SK-N-SH treated with all-trans-retinoic acid at 6 μM for 48 hours (cell line): ENCODE results near the gene WDR90.
A peak's percentile ranks its signal among the peaks of the same experiment; 100 is the strongest.

ENCODE experiments used
- ATAC-seq: fragments of 200-7000 bp; cut with Tn5 transposase; 3 replicates; pipeline ENCODE4 v1.9.1; 2020; ENCODE audit warnings: mild to moderate bottlenecking, moderate library complexity
- ARNTL ChIP-seq: fragments of 450-650 bp; formaldehyde crosslinking; IDR thresholded peaks from 2 replicates; pipeline ENCODE4 v1.5.0; 2020; ENCODE audit warnings: low read depth, mild to moderate bottlenecking, moderate library complexity, borderline replicate concordance
- BACH2 ChIP-seq: fragments of 250-450 bp; sonication (Bioruptor Pico); IDR thresholded peaks from 2 replicates; pipeline ENCODE4 v1.9.0; 2021; ENCODE audit warnings: mild to moderate bottlenecking, borderline replicate concordance
- CREB5 ChIP-seq: fragments of 250-450 bp; sonication (Bioruptor Pico); IDR thresholded peaks from 2 replicates; pipeline ENCODE4 v1.5.1; 2020; ENCODE audit warnings: low read depth, mild to moderate bottlenecking, moderate library complexity
- CSDC2 ChIP-seq: fragments of 250-450 bp; sonication (Bioruptor Pico); IDR thresholded peaks from 2 replicates; pipeline ENCODE4 v1.5.0; 2020; ENCODE audit warnings: mild to moderate bottlenecking, moderate library complexity
- CSRNP3 ChIP-seq: fragments of 250-450 bp; sonication (Bioruptor Pico); IDR thresholded peaks from 2 replicates; pipeline ENCODE4 v1.5.1; 2021; ENCODE audit warnings: mild to moderate bottlenecking, moderate library complexity
- ESRRG ChIP-seq: fragments of 250-450 bp; sonication (Bioruptor Pico); IDR thresholded peaks from 2 replicates; pipeline ENCODE4 v1.6.1; 2021; ENCODE audit warnings: mild to moderate bottlenecking
- GLIS3 ChIP-seq: fragments of 250-450 bp; sonication (Bioruptor Pico); IDR thresholded peaks from 2 replicates; pipeline ENCODE4 v1.5.0; 2020; ENCODE audit warnings: mild to moderate bottlenecking, moderate library complexity
- ISL1 ChIP-seq: fragments of 250-450 bp; sonication (Bioruptor Pico); IDR thresholded peaks from 2 replicates; pipeline ENCODE4 v2.1.2; 2022; ENCODE audit warnings: mild to moderate bottlenecking, moderate library complexity
- OSR1 ChIP-seq: fragments of 250-450 bp; sonication (Bioruptor Pico); IDR thresholded peaks from 2 replicates; pipeline ENCODE4 v1.8.0; 2022; ENCODE audit warnings: moderate library complexity, mild to moderate bottlenecking, inconsistent platforms
- PATZ1 ChIP-seq: fragments of 250-450 bp; sonication (Bioruptor Pico); IDR thresholded peaks from 2 replicates; pipeline ENCODE4 v1.8.0; 2020; ENCODE audit warnings: mild to moderate bottlenecking, moderate library complexity, borderline replicate concordance
- PPARA ChIP-seq: fragments of 250-450 bp; sonication (Bioruptor Pico); IDR thresholded peaks from 2 replicates; pipeline ENCODE4 v1.5.0; 2020; ENCODE audit warnings: mild to moderate bottlenecking, borderline replicate concordance
- RARB ChIP-seq: fragments of 250-450 bp; sonication (Bioruptor Pico); IDR thresholded peaks from 2 replicates; pipeline ENCODE4 v1.8.0; 2021; ENCODE audit warnings: mild to moderate bottlenecking, moderate library complexity
- SNAI2 ChIP-seq: fragments of 250-450 bp; sonication (Bioruptor Pico); IDR thresholded peaks from 2 replicates; pipeline ENCODE4 v1.5.0; 2020; ENCODE audit warnings: mild to moderate bottlenecking, moderate library complexity
- TSHZ2 ChIP-seq: fragments of 250-450 bp; sonication (Bioruptor Pico); IDR thresholded peaks from 2 replicates; pipeline ENCODE4 v1.5.0; 2020; ENCODE audit warnings: mild to moderate bottlenecking, moderate library complexity
- ZC3H10 ChIP-seq: fragments of 250-450 bp; sonication (Bioruptor Pico); IDR thresholded peaks from 2 replicates; pipeline ENCODE4 v1.5.1; 2021; ENCODE audit warnings: mild to moderate bottlenecking, moderate library complexity
- ZFP3 ChIP-seq: fragments of 250-450 bp; sonication (Bioruptor Pico); IDR thresholded peaks from 2 replicates; pipeline ENCODE4 v1.5.0; 2020; ENCODE audit warnings: mild to moderate bottlenecking, moderate library complexity
- ZFP30 ChIP-seq: fragments of 450-650 bp; formaldehyde crosslinking; IDR thresholded peaks from 2 replicates; pipeline ENCODE4 v1.5.0; 2022; ENCODE audit warnings: mild to moderate bottlenecking, moderate library complexity
- ZNF565 ChIP-seq: fragments of 450-650 bp; formaldehyde crosslinking; conservative IDR thresholded peaks from 2 replicates; pipeline ENCODE4 v1.5.0; 2020; ENCODE audit warnings: low read depth, mild to moderate bottlenecking, moderate library complexity
- ZNF70 ChIP-seq: fragments of 450-650 bp; formaldehyde crosslinking; IDR thresholded peaks from 2 replicates; pipeline ENCODE4 v1.5.0; 2020; ENCODE audit warnings: mild to moderate bottlenecking, moderate library complexity
- ZNF8 ChIP-seq: fragments of 450-650 bp; formaldehyde crosslinking; IDR thresholded peaks from 2 replicates; pipeline ENCODE4 v1.5.0; 2020; ENCODE audit warnings: mild to moderate bottlenecking, moderate library complexity

The WDR90 gene

GRCh38 chr16:704047-704446 is 54.9 kb downstream of the WDR90 start:
- TF ChIP-seq ZFP30 (CRISPR knock-in tag) (no peak), BACH2 (CRISPR knock-in tag) (no peak), PPARA (CRISPR knock-in tag) (no peak), ZNF70 (CRISPR knock-in tag) (no peak), RARB (CRISPR knock-in tag) (no peak), ZFP3 (CRISPR knock-in tag) (no peak), SNAI2 (CRISPR knock-in tag) (no peak), ESRRG (CRISPR knock-in tag) (no peak), ZC3H10 (no peak), TSHZ2 (CRISPR knock-in tag) (no peak), CSRNP3 (CRISPR knock-in tag) (no peak), ISL1 (CRISPR knock-in tag) (no peak), ARNTL (CRISPR knock-in tag) (no peak), PATZ1 (no peak), CREB5 (CRISPR knock-in tag) (no peak), OSR1 (CRISPR knock-in tag) (no peak), CSDC2 (CRISPR knock-in tag) (no peak)
- ATAC-seq: no peak

GRCh38 chr16:704552-705380 is 55.6 kb downstream of the WDR90 start:
- ATAC-seq: peak; percentile 38
- TF ChIP-seq RARB (CRISPR knock-in tag) (no peak), PATZ1 (no peak), ZC3H10 (no peak), ZNF565 (CRISPR knock-in tag) (no peak), ARNTL (CRISPR knock-in tag) (no peak), ZNF8 (CRISPR knock-in tag) (no peak), CSRNP3 (CRISPR knock-in tag) (no peak), TSHZ2 (CRISPR knock-in tag) (no peak), PPARA (CRISPR knock-in tag) (no peak), GLIS3 (CRISPR knock-in tag) (no peak)
